Colon (tissue), 2 donors: ENCODE results near the gene BLCAP.
"Not testable (repeated sequence)": the region's sequence is repeated elsewhere in the genome, so short reads cannot be mapped to it uniquely, and the experiment has no call there.

ENCODE experiments used
- FAIRE-seq: peaks from 2 replicates; lab custom pipeline; 2012; peaks lifted over from hg19 to GRCh38; lab: Jason Lieb, UNC
- donor health status: control.
- donor health status: control.

Gene BLCAP

DNA sequence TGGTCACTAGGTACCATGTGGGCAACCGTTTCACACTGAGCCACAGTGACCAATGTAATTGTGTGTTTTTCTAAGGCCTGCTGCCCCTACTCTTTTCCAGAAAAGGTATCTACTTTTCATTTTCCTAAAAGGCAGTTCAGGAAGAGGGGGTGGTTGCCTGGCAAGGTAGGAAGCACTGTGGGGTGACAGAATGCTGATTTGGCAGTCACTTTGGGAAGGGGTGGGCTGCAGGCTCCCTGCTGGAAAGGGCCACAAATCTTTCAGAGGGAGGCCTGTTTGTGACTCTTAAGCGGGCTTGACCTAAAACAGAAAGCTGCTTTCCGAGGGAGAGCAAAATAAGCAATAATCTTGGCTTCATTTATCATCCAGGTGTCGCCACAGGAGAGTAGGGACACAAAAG lies 11.8 kb downstream of the BLCAP start:
- no peak for FAIRE-seq

DNA sequence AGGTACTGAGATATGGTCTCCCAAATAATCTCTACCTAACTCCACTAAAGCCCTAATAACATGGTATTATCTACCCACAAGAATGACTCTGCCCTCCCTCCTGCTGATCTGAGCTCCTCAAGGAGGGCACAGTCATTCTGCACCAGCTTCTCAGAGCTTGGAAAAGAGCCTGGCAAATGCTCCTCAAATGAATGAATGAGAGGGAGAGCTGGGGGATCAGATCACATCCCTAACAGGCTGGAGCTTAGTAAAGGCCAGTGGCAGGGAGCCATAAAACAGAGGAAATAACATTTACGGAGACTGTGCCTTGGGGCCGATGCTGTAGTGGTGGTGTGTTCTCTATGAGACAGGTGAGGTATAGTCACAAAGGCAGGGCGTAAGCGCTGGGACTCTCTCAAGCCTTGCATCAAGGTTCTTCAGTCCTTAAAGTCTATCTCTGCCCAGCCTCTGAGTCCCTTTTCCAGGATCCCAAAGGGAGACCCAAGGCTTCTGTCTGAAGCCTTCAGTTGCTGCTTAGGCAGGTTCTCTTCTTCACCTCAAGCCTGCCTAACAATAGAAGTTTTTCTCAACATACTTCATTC lies 13.8 kb downstream of the BLCAP start:
- FAIRE-seq: no peak

DNA sequence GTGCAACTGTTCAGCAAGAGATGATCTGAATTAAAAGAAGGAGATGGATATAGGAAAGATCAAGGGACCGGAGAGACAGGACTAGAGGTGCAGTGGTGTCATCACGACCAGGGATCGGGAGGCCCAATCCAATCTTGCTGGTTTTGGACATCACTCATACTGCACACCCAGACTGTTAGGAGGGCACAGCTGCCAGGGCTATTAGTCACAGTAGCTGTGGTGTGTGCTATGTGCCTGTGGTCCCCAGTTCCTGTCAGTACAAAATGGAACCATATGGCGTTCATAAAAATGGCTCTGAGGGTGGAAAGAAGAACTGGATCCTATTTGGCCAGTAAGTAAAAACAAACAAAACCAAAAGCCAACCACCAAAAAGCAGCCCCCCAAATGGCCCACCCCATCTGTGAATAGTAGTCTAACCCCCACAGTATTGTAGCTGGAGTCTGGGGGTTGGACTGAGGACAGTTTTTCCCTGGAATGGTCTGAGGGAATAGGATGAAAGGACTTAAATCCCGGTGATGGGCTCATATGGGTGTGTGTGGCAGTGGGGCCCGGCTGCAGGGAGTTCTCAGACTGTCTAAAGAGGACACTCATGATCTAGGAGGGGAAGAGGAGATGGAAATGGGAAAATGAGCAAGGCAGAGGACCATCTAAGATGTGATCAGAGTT lies 15.9 kb downstream of the BLCAP start:
- no peak for FAIRE-seq

DNA sequence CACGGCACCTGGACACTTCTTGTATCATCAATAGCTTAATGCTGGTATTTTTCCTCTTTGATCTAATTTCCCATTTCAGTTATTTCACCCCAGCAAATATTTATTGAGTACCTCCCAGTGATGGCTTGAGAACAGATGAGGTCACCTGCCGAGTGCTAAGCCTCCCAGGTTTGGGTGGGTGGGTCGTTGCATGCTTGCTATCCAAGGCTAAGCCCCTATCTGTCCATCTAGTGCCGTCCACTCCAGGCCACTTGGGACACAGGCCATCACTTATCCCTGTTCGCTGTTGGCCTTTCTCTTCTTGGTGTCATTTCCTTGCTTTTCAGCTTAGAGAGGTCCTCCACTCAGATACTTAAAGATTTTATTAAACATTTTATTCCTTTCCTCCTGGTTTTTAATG lies 17.4 kb downstream of the BLCAP start:
- FAIRE-seq: no peak

DNA sequence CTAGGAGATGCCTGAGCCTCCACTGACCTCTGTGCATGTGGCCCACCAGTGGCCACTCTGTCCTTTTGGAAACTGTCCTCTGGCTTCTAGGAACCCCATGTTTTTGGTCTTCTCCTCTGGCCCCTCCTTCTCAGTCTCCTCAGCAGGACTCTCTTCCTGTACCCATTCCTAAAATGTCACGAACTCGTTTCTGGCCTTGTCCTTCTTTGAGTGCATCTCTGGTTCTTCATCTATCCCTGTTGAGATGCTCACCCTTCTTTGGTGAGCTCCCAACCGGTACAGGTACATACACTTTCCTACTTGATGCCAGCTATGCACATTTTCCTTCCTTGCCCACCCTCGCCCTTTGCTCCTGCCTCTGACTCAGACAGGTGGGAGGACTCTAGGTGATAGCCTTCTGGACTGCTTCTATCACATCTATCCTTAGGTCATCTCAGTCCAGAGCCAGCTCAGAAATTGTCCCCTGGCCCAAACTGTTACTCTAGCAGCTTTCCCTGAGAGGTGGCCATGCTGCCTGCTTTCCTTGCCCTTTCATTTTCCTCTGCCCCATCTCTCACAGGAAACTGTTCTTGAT lies 21.4 kb downstream of the BLCAP start:
- no peak for FAIRE-seq

DNA sequence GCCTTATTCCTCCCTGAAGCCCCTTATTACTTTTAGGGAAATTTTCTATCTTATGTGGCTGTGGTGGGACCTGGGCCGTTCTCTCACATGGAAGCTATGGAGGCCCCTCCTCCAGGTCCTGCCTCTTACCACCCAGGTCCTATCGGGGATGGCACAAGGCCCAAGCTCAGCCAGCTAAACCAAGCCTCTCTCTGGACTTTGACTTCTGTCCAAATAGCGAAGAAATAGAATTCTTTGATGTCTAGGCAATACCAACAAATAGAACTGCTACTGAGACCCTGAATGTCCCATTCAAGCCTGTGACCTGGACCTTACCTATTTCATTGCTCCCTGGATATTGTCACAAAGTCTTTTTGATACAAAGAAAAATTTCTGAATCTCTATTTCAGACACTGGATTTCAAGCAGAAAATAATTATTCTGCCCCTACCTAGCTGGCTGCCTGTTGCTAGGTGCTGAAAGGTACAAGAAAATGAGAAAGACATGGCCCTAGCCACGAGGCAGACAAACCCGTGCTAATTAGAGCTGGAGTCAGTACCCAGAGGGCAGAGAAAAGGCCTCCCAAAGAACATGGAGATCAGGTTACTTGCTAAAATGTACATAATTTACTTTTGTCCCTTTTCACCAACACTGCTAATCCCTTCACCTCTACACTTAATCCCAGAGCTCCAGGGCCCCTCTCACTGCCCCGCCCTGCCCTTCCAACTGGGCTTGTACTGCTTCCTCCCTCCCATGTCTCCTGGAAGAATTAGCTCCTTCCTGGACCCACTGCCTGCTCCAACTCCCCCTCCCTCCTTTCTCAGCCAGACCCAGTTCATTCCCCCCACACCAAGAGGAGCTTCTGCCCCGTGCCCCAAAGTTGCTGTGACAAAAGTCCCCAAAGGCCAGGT lies 22.2 kb downstream of the BLCAP start:
- no peak for FAIRE-seq

DNA sequence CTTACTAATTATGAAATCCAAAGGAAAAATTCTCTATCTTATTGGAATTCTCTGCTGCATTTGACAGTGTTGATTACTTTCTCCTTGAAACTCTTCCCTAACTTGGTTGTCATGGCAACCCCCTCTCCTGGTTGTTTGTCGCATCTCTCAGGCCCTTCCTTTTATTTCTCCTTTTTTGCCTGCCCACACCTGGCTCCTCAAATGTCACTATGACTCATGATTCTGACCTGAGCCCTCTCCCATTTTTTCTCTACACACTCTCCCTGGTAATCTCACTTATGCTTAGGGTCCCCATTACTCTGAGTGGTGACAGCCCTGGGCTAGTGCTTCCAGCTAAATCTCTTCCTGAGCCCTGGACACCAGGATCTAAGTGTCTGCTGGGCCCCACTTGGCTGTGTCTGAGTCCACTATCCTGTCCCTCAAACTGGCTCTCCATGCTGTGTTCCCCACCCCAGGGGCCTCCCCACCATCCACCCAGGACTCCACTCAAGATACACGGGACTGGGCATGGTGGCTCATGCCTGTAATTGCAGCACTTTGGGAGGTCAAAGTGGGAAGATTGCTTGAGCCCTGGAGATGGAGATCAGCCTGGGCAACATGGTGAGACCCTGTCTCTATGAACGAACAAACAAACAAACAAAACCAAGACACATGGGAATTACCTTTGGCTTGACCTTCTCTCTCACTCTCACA lies 23.1 kb downstream of the BLCAP start:
- FAIRE-seq: no peak

DNA sequence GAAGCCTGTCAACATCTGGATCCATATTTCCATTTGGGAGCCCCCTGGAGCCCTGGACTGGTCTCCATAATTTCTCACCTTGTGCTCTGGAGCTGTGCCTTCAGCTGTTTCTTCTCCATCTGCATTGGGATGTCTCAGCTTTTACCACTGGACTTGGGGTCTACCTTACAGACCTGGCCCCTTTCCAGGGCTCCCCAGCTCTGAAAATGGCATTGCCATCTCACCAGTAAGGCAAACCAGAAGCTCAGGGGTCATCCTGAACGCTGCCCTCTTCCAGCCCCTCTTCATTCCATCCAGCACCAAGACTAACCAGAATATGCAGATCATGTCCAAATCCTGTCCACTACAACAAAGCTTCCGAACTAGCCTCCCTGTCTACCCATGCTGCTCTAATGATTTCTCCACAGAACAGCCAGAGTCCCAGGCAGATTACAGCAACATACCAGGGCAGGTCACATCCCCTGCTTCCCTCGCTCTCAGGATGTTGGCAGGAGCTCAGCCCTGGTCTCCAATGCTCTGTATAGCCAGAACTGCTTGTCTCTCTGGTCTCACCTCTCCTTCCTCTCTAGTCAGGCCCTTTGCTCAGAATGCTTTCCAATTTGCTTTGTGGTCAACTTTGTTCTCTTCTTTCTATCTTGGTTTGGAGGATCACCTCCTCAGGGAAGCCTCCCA lies 24.3 kb downstream of the BLCAP start:
- no peak for FAIRE-seq

DNA sequence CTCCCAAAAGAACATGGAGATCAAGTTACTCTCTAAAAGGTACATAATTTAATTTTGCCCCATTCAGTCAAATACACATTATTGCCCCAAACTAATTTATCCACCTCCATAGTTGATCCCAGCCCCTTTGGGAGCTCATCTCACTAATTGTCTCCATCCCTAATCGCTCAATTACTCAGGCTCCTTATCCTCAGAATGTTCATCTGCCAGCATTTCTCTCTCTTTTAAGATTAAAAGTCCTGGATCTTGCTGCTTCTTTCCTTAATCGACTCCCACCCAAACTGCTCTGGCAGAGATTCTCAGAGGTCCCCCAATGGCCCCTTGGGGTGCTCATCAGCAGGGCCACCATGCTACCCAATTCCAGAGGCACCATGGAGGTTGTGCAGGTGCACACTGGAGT lies 25.0 kb downstream of the BLCAP start:
- no peak for FAIRE-seq

DNA sequence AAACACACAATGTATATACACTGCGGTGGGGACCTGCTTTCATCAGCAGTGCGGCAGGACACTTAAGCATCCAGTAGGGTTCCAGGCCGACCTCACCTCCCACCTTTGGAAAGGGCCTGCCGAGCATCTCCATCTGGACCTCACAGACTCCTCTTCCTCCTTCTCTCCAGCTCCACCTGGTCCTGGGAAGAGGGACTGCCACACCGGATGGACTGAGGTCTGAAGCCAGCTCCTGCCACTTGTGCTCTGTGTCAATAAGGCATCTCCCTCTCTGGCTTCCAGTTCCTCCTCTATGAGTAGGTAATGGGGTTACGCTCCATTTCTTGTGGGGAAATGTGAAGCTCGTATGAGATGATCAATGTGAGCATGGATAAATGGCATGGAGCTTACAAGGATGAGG lies 25.7 kb downstream of the BLCAP start:
- no peak for FAIRE-seq

DNA sequence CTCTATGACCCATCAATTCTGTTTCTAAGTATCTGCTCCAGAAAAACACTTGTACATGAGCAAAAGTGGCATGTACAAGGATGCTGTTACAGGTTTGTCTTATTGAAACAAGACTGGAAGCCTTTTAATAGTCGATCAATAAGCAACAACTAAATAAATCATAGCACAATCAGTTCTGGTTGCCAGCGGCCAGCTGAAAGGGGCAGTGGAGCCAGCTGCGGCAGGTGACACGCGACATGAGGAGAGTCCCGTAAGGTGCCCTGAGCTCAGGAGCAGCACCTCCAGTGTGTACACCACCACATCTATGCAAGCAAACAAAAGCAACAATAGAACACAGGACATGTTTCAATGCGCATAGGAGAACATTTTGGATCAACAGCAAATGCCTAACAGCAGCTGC lies 27.4 kb downstream of the BLCAP start:
- no peak for FAIRE-seq

DNA sequence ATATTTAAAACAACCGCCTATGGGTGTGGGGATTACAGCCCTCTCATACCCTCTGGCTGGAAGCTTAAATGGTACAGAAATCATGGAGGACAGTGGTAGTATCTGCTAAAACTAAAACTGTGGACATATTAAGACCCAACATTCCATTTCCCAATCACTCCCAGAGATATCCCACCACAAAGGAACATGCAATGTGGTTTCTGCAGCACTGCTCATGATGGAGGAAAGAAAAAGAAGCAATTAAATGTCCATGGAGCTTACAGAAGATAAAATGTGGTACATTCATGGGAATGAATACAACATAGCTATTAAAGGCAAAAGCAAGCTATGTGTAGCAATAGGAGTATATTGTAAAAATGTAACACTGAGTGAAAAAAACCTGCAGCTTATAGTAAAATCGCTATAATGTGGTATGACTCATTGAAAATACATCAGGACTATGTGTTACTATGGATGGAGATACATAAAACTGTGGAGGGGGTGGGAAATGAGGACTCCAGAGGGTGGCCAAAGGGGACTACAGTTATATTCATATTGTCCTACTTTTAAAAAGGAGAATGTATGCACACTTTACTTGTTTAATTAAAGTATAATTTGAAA lies 29.5 kb downstream of the BLCAP start:
- FAIRE-seq: no peak

DNA sequence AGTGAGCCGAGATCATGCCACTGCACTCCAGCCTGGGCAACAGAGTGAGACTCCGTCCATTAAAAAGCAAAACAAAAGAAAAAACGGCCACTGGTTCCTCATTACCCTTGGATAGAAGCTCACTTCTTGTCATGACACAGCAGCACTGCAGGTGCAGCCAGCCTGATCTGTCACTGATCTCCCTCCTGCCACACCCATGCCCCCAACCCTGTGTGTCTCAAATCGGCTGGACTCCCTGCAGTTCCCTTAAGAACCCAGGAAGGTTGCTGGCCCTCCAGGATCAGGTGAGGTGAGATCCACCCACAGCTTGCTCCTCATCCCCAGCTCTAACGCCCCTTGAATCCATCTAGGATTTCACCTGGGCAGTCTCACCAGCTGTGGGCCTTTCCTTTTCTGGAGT lies 32.9 kb downstream of the BLCAP start:
- no peak for FAIRE-seq

DNA sequence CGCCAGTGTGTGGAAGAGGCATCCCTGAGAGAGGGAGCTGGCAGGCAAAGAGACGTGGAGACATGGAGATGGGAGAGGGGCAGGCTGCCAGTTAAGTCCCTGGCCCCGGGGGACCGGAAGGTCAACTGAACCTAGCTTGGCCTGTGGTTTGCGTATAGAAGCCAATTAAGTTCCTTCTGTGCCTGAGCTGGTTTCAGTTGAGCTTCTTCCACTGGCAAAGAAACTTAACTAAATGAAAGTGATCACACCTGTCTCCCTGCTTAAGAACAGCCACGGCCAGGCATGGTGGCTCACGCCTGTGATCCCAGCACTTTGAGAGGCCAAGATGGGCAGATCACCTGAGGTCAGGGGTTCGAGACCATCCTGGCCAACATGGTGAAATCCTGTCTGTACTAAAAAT lies 33.4 kb downstream of the BLCAP start:
- FAIRE-seq: no peak

DNA sequence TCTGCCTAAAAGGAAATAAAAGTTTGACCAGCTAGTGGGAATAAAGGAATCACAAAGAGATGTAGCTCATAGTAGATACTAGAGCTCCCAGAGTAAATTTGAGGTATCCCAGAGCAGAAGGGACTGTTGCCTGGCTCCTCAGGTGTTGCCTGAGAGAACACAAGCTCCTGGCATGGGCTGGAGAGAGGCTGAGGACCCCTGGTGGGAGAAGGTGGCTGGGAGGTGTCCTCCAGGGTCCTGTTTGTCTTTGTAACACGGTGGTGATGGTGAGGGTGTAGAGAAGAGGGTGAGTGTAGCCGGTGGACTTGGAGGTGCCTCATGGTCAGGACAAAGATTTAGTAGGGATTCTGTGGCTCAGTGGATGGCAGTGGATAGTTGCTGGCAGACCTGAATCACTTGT lies 34.7 kb downstream of the BLCAP start:
- no peak for FAIRE-seq

DNA sequence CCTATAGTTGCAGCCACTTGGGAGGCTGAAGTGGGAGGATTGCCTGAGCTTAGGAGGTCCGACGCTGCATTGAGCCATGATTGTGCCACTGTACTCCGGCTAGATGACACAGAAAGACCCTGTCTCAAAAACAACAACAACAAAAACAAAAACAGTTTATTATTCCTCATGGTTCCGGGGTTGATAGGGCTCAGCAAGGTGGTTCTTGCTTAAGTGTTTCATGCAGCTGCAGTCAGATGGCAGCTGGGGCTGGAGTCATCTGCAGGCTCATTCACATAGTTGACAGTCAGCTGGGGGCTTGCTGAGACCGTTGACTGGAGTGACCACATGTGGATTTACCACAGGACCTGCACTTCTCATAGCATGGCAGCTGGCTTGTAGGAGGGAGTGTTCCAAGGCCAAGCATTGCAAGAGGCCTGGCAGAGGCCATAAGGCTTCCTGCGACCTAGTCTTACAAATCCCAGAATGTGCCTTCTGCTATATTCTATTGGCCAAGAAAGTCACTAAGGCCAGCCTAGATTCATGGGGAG lies 35.5 kb downstream of the BLCAP start:
- no peak for FAIRE-seq

DNA sequence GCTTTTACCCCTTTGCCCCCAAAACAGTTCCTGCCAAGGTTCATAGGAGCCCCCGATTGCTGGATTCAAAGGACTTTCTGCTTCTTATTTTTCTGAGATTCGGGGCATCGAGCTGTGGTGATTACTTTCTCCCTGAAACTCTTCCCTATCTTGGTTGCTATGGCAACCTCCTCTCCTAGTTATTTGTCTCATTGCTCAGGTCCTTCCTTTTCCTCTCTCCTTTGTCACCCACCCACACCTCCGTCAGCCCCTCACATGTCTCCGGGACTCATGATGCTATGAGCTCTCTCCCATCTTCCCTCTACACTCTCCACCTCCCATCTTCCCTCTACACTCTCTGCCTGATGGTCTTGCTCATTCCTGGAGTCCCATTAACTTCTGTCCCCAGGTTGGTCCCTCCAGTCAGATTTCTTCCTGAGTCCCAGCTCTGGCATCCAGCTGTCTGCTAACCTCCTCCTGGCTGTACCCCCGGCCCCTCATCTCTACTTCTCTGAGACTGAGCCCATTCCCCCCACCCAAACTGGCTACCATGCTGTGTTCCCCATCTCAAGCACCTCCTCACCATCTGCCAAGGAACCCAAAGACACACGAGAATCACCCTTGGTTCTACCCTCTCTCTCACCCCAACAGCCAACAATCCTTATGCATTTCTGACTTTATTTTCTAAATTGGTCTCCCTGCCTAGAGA lies 36.9 kb downstream of the BLCAP start:
- no peak for FAIRE-seq

DNA sequence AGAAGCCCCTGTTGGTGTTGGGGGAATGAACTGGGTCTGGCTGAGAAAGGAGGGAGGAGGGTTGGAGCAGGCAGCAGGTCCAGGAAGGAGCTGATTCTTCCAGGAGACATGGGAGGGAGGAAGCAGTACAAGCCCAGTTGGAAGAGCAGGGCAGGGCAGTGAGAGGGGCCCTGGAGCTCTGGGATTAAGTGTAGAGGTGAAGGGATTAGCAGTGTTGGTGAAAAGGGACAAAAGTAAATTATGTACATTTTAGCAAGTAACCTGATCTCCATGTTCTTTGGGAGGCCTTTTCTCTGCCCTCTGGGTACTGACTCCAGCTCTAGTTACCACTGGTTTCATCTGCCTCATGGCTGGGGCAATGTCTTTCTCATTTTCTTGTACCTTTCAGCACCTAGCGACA lies 41.5 kb downstream of the BLCAP start:
- not testable (repeated sequence) for FAIRE-seq

DNA sequence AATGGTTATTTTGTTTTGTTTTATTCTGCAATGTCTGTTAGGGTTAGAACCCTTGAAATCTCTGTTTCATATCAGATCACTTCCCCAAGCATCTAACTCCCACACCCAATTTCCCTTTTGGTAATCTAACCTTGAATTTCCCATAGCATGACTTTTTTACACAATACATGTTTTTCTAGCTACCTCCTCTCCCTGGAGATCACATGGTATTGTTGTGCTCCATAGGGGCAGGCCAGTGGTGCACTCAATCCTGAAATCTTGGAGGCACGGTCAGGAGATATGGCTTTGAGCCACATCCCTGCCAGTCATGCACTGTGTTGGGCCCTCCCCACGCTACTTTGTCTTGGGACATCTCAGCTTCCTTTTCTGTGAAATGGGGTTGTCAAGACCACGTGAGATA lies 43.3 kb downstream of the BLCAP start:
- FAIRE-seq: no peak

DNA sequence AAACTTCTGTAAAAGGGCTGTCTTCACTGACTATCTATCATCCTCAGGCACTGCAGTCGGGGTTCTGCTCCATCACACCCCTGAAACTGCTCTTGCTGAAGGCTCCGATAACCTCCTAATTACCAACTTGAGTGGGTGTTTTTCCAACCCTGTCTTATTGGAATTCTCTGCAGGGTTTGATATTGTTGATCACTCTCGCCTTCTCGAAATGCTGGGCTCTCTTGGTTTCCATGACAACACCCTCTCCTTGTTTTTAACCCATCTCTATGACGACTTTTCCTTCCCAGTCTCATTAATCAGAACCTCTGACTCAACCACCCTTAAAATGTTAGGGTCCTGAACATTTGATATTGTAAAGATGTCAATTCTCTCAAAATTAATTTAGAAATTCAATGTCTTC lies 46.1 kb downstream of the BLCAP start:
- FAIRE-seq: no peak

DNA sequence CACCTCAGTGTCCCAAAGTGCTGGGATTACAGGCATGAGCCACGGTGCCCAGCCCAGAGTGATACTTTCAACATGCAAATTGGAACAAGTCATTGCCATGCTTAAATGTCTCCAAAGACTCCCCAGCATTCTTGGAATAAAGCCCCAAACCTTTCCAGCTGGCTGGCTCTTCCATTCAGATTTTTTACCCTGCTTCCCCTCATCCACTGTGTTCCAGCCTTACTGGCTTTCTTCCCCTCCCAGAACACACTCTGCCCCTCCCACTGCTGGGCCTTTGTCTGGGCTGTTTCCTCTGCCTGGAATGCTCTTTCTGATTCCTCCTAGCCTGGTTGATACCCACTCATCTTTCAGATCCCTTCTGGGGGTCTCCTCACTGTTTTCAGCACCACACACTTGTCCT lies 46.8 kb downstream of the BLCAP start:
- no peak for FAIRE-seq
